Subcutaneous adipose tissue (tissue), 4 donors: ENCODE data around the gene MYOZ1. TPM values are rescaled to one million over a fixed set of nuclear protein-coding genes. Genes with fewer than 3 reads are reported as not detected.

Experiments
- total RNA-seq, 4 donors: library from RNA; depleted of rRNA; stranded (reverse); fragments of >200 nt; gene quantifications; one replicate each; pipeline ENCODE4 v1.1.0, GENCODE V29; 2016
- TF ChIP-seq, protein P1 (sequence below): fragments of 450-650 bp; IDR thresholded peaks from one replicate; pipeline ENCODE4 v1.5.1; 2016; ENCODE audit warnings: low read depth, mild to moderate bottlenecking, control low read depth, antibody characterized with exemption, moderate library complexity

Gene MYOZ1
- total RNA-seq, 4 donors from 2014 or later: 0.44 to 4.9 TPM; not detected in 2

DNA sequence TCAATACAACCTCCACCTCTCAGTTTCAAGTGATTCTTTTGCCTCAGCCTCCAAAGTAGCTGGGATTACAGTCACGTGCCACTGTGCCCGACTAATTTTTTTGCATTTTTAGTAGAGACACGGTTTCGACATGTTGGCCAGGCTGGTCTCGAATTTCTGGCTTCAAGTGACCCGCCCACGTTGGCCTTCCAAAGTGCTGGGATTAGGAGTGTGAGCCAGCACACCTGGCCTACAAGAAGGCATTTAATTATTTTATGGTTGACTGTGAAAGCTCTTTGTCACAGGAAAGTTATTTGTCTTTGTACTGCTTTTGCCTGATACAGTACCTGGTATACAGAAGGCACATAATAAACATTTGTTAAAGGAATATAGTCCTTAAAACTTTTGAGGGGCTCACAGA is 12.9 kb downstream of the MYOZ1 start:
- TF ChIP-seq, protein P1, sequence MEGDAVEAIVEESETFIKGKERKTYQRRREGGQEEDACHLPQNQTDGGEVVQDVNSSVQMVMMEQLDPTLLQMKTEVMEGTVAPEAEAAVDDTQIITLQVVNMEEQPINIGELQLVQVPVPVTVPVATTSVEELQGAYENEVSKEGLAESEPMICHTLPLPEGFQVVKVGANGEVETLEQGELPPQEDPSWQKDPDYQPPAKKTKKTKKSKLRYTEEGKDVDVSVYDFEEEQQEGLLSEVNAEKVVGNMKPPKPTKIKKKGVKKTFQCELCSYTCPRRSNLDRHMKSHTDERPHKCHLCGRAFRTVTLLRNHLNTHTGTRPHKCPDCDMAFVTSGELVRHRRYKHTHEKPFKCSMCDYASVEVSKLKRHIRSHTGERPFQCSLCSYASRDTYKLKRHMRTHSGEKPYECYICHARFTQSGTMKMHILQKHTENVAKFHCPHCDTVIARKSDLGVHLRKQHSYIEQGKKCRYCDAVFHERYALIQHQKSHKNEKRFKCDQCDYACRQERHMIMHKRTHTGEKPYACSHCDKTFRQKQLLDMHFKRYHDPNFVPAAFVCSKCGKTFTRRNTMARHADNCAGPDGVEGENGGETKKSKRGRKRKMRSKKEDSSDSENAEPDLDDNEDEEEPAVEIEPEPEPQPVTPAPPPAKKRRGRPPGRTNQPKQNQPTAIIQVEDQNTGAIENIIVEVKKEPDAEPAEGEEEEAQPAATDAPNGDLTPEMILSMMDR: no peak

DNA sequence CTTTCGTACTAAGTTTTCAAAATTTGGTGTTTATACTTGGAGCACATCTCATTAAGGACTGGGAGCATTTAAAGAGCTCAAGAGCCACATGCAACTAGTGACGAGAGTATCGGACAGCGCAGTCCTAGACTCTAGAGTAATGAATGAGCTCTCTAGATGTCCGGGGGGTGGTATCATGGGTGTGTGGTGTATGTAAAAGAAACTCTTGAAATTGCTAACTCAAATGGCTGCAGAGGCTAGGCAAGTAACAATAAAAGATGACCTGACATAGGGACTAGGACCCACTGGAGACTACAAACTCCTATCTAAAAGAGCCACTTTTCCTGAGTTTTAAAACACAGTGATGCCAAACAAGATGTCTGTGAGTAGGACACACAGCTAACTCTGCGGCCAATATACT is 14.0 kb downstream of the MYOZ1 start:
- TF ChIP-seq, protein P1: no peak

DNA sequence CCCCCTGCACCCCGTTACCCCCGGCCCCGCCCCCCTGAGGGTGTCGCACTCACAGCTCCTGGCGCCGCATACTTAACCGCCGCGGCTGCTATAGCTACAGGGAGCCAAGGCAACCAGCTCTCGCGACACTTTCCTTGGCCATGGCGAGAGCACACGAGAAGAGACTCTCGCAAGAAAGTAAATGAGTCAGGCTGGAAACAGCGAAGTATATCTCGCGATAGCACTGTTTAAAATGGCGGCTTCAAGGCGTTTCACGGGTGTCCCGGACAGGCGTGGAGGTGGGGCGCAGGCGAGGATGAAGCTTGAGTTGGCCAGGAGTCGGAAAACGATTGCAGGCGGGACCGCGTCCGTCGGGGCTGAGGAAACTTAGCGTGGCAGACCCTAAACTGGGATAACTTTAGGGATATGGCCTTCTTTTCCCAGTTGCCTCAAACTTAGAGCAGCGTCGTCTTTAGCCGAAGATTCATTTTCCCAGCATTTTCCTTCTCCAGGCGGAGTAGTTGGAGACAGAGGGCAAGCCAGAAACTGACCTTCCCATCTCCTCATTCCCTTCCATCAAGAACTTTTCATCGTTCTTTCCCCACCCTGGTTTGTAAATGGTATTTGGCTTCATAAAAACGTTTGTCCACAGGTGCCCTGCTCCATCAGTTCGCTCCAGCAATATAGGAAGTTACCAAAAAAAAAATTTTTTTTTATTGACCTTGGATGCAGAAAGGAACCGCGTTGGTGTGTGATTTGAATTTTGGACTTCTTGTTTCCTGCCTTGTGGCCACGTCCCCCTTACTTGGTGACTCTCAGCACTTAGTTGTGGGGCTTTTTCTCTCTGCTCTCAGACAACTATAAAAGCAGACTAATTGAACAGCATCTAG is 15.2 kb downstream of the MYOZ1 start:
- TF ChIP-seq, protein P1: no peak

DNA sequence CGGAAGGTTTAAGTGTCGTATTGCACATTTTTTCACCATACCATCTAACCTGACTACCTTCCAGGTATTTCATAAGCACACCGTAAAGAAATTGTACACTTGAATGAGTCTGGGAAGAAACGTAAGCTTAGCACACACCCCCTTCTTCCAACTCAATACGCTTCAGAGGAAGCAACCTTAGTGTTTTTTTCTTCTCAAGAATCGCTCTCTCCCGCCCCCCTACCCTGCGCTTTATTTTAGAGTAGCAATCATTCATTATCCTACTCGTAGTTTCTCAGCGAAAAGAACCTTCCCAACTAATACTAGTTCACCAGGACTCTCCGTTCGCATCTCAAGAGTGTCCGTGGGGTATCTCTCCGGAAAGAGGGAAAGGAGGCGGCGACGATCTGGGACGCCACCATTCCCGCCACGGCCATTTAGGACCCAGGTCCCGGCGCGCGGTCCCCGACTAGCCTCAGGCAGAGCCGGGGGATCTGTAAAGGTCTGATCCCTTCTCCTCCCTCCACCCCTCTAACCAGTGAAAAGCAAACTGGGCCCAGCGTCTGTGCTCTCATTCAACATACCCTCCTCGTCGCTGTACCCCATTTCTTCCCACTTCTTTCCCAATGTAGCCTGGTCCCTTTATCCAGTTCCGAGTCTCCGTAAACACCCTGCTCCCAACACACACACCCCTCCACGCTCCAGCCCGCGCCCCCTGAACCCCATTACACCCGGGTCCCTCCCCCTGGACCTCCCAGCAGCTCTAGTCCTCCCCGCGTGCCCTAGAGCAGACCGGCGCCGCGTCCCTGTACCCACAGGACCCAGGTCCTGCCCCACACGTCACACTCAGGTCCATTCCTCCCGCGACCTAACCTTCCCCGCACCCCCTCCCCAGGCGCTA is 16.0 kb downstream of the MYOZ1 start:
- TF ChIP-seq, protein P1: no peak

DNA sequence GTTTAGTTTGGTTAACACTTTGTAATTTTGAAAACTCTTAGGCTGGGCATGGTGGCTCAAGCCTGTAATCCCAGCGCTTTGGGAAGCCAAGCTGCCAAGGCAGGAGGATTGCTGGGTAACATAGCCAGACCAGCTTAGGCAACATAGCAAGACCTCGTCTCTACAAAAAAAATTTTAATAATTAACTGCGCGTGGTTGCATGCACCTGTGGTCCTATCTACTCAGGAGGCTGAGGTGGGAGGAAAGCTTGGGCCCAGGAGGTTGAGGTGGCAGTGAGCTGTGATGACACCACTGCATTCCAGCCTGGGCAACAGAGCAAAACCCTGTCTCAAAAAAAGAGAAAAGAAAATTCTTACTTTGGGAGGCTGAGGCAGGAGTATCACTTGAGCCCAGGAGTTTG is 18.2 kb downstream of the MYOZ1 start:
- TF ChIP-seq, protein P1: no peak

DNA sequence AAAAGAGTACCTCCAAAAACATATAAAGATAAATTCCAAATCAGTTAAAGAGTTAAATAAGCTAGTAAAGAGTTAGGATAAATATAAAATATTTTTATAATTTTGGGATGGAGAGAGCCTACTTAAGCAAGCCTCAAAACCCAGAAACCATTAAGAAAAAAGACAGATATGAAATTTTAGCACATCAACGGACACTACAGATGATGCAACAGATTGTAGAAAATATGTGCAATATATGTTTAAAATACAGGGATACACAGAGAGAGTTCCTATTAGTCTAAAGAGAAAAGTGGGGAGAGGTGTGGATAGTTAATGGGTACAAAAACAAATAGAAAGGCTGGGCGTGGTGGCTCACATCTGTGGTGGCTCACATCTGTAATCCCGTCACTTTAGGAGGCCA is 26.6 kb downstream of the MYOZ1 start:
- TF ChIP-seq, protein P1: no peak

DNA sequence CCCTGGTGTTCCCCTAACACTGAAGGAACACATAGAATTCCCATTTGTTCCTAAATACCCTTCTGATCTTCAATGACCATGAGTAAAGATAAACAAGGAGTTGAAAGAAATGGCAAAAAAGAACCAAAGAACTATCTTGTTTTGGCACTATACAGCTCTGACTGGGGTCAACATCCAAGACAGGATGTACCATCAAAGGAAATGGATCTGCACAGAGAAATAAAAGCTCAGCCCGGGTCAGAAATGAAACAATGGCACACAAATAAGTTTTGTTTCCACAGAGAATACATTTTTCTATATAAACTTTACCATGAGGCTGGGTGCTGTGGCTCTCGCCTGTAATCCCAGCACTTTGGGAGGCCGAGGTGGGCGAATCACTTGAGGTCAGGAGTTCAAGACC is 32.2 kb downstream of the MYOZ1 start:
- TF ChIP-seq, protein P1: no peak
